Measurements from ENCODE around the gene MYBPHL.

DNA sequence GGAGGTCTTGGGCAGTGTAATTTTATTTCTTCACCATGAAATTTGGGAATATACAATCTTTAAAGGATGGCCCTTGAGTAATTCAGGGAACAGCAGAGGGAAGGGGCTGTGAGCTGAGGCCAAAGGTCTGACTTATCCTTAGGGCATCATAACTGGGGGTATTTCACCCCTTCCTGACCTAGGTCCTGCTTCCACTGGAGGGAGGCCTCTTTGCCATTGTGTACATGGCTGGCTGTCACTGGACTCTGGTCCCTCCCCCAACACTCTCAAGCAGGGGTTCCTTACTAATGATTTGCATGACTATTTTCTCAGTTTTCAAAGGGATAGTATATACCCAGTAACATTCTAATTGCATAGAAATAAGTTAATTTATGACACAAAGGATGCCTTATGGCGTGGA, 16.7 kb downstream of the MYBPHL start:
- TF ChIP-seq, protein P1, sequence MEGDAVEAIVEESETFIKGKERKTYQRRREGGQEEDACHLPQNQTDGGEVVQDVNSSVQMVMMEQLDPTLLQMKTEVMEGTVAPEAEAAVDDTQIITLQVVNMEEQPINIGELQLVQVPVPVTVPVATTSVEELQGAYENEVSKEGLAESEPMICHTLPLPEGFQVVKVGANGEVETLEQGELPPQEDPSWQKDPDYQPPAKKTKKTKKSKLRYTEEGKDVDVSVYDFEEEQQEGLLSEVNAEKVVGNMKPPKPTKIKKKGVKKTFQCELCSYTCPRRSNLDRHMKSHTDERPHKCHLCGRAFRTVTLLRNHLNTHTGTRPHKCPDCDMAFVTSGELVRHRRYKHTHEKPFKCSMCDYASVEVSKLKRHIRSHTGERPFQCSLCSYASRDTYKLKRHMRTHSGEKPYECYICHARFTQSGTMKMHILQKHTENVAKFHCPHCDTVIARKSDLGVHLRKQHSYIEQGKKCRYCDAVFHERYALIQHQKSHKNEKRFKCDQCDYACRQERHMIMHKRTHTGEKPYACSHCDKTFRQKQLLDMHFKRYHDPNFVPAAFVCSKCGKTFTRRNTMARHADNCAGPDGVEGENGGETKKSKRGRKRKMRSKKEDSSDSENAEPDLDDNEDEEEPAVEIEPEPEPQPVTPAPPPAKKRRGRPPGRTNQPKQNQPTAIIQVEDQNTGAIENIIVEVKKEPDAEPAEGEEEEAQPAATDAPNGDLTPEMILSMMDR (IDR thresholded peaks at IDR 0.05), result no peak
- TF ChIP-seq POLR2A (IDR thresholded peaks at IDR 0.05), result no peak

Measured in right lobe of liver (tissue), 4 donors.